ENCODE data around the gene NMNAT1. TPM values are rescaled to one million over a fixed set of nuclear protein-coding genes. Genes with fewer than 3 reads are reported as not detected.

NMNAT1 gene
- total RNA-seq, 1 donor from 2014 or later: 11.0 TPM

DNA sequence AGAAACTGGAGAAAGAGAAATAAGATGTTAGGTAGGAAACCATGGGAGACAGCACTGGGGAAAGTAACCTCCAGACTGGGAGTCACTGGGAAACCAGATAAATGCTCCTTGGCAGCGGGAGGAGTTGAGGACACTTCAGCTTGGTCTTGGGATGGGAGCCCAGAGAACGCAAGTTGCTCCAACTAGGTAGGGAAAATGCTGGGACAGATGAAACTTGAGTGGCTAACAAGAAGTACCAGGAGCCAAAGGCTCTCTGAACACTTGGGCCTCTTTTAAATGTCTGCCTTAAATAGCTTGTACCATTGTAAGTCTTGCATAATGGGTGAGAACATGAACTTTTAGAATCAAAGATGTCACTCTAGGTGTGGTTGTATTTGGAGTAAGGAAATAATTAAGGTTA is 3.0 kb downstream of the NMNAT1 start:
- Histone ChIP-seq H2AFZ (ENCODE audit: low read depth, low read length) (no peak overlapping the region), H4K20me1 (ENCODE audit: insufficient read depth, low read length) (no peaks in the 10 kb centered on the region), H3K9ac (ENCODE audit: low read length) (no peak overlapping the region), H3K79me2 (ENCODE audit: insufficient read depth, low read length) (peaks cover 10% of the 10 kb centered on the region), H3K9me3 (ENCODE audit: insufficient read depth, low read depth, low read length) (no peaks in the 10 kb centered on the region), H3K4me2 (ENCODE audit: low read length) (no peak overlapping the region), H3K27me3 (ENCODE audit: insufficient read depth, low read length) (no peaks in the 10 kb centered on the region), H3K4me1 (ENCODE audit: insufficient read depth, low read length) (no peaks in the 10 kb centered on the region), H3K36me3 (ENCODE audit: insufficient read depth, low read length) (no peaks in the 10 kb centered on the region), H3K27ac (ENCODE audit: low read depth, low read length) (no peak overlapping the region), H3K4me3 (ENCODE audit: insufficient read depth, low read depth, low read length) (no peak overlapping the region)
- peaks cover 8% of the 10 kb centered on the region for H3K4me1 Mint-ChIP-seq (ENCODE audit: low read depth, unreplicated experiment)
- no peaks in the 10 kb centered on the region for H3K27me3 Mint-ChIP-seq (ENCODE audit: low read depth, unreplicated experiment)
- no peak overlapping the region for H3K27ac Mint-ChIP-seq (ENCODE audit: unreplicated experiment)
- DNase-seq (ENCODE audit: low read depth) (no peak), FAIRE-seq (no peak)
- H3K36me3 Mint-ChIP-seq (ENCODE audit: low read depth, unreplicated experiment): peaks cover 5% of the 10 kb centered on the region
- H3K4me3 Mint-ChIP-seq (ENCODE audit: unreplicated experiment): no peak overlapping the region
- no peaks in the 10 kb centered on the region for H3K9me3 Mint-ChIP-seq (ENCODE audit: unreplicated experiment)
- TF ChIP-seq EZH2 (IDR thresholded peaks at IDR 0.05; ENCODE audit: insufficient read depth, low read length): no peak
- TF ChIP-seq, protein P1, sequence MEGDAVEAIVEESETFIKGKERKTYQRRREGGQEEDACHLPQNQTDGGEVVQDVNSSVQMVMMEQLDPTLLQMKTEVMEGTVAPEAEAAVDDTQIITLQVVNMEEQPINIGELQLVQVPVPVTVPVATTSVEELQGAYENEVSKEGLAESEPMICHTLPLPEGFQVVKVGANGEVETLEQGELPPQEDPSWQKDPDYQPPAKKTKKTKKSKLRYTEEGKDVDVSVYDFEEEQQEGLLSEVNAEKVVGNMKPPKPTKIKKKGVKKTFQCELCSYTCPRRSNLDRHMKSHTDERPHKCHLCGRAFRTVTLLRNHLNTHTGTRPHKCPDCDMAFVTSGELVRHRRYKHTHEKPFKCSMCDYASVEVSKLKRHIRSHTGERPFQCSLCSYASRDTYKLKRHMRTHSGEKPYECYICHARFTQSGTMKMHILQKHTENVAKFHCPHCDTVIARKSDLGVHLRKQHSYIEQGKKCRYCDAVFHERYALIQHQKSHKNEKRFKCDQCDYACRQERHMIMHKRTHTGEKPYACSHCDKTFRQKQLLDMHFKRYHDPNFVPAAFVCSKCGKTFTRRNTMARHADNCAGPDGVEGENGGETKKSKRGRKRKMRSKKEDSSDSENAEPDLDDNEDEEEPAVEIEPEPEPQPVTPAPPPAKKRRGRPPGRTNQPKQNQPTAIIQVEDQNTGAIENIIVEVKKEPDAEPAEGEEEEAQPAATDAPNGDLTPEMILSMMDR (IDR thresholded peaks at IDR 0.05; ENCODE audit: insufficient read depth, low read depth, low read length): no peak

DNA sequence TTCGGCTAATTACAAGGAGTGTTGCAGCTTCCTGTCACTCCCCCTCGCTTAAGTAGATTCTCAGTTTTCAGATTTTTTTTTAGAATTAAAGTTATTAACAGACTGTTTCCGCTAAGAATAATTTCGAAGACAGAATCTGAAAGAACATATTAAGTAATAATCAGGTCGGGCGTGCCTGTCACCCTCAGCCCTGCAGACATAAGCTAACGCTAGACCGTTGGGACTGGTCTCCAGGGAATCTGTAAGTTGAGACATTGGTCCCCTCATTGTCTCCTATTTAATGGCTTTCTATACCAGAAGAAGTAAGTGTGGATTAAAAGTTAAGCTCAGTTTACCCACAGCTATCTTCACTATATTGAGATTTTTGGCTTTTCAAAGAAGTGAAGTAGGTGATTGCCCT is 14.5 kb downstream of the NMNAT1 start:
- no peaks in the 10 kb centered on the region for H3K27me3 ChIP-seq (ENCODE audit: insufficient read depth, low read length)
- DNase-seq (ENCODE audit: low read depth) (no peak), FAIRE-seq (no peak)
- TF ChIP-seq, protein P1 (IDR thresholded peaks at IDR 0.05; ENCODE audit: insufficient read depth, low read depth, low read length): no peak
- no peak for TF ChIP-seq EZH2 (IDR thresholded peaks at IDR 0.05; ENCODE audit: insufficient read depth, low read length)
- no peaks in the 10 kb centered on the region for H3K36me3 Mint-ChIP-seq (ENCODE audit: low read depth, unreplicated experiment)
- no peaks in the 10 kb centered on the region for H3K9me3 Mint-ChIP-seq (ENCODE audit: unreplicated experiment)
- H3K9ac ChIP-seq (ENCODE audit: low read length): no peak overlapping the region
- H3K4me3 ChIP-seq (ENCODE audit: insufficient read depth, low read depth, low read length): no peak overlapping the region
- H3K4me1 Mint-ChIP-seq (ENCODE audit: low read depth, unreplicated experiment): peaks cover 6% of the 10 kb centered on the region
- H3K4me3 Mint-ChIP-seq (ENCODE audit: unreplicated experiment): no peak overlapping the region
- H4K20me1 ChIP-seq (ENCODE audit: insufficient read depth, low read length): no peaks in the 10 kb centered on the region
- H3K4me1 ChIP-seq (ENCODE audit: insufficient read depth, low read length): no peaks in the 10 kb centered on the region
- H3K79me2 ChIP-seq (ENCODE audit: insufficient read depth, low read length): no peaks in the 10 kb centered on the region
- no peaks in the 10 kb centered on the region for H3K9me3 ChIP-seq (ENCODE audit: insufficient read depth, low read depth, low read length)
- H3K27ac Mint-ChIP-seq (ENCODE audit: unreplicated experiment): no peak overlapping the region
- no peak overlapping the region for H3K27ac ChIP-seq (ENCODE audit: low read depth, low read length)
- no peak overlapping the region for H3K4me2 ChIP-seq (ENCODE audit: low read length)
- H2AFZ ChIP-seq (ENCODE audit: low read depth, low read length): no peak overlapping the region
- no peaks in the 10 kb centered on the region for H3K27me3 Mint-ChIP-seq (ENCODE audit: low read depth, unreplicated experiment)
- no peaks in the 10 kb centered on the region for H3K36me3 ChIP-seq (ENCODE audit: insufficient read depth, low read length)

DNA sequence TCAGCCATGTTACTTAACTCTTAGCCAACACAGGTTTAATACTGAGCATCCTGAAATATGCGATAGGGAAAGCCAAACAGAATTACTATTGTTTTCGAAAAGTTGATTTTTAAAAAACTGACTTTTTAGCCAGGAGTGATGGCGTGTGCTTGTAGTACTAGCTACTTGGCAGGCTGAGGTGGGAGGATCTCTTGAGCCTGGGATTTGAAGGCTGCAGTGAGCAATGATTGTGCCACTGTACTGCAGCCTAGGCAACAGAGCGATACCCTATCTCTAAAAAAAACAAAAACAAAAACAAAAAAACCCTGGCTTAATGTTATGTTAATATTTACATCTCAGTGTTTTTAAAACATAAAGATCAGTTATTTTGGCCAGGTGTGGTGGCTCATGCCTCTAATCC is 16.7 kb downstream of the NMNAT1 start:
- Histone ChIP-seq H3K4me2 (ENCODE audit: low read length) (no peak overlapping the region), H3K36me3 (ENCODE audit: insufficient read depth, low read length) (no peaks in the 10 kb centered on the region), H3K27ac (ENCODE audit: low read depth, low read length) (no peak overlapping the region), H3K27me3 (ENCODE audit: insufficient read depth, low read length) (no peaks in the 10 kb centered on the region), H3K9me3 (ENCODE audit: insufficient read depth, low read depth, low read length) (no peaks in the 10 kb centered on the region), H3K9ac (ENCODE audit: low read length) (no peak overlapping the region), H4K20me1 (ENCODE audit: insufficient read depth, low read length) (no peaks in the 10 kb centered on the region), H3K4me3 (ENCODE audit: insufficient read depth, low read depth, low read length) (no peak overlapping the region), H3K4me1 (ENCODE audit: insufficient read depth, low read length) (no peaks in the 10 kb centered on the region), H3K79me2 (ENCODE audit: insufficient read depth, low read length) (no peaks in the 10 kb centered on the region), H2AFZ (ENCODE audit: low read depth, low read length) (no peak overlapping the region)
- TF ChIP-seq EZH2 (IDR thresholded peaks at IDR 0.05; ENCODE audit: insufficient read depth, low read length): no peak
- TF ChIP-seq, protein P1 (IDR thresholded peaks at IDR 0.05; ENCODE audit: insufficient read depth, low read depth, low read length): no peak
- FAIRE-seq: no peak
- Mint-ChIP-seq H3K4me3 (ENCODE audit: unreplicated experiment) (no peak overlapping the region), H3K9me3 (ENCODE audit: unreplicated experiment) (no peaks in the 10 kb centered on the region), H3K27me3 (ENCODE audit: low read depth, unreplicated experiment) (no peaks in the 10 kb centered on the region), H3K4me1 (ENCODE audit: low read depth, unreplicated experiment) (peaks cover 6% of the 10 kb centered on the region), H3K27ac (ENCODE audit: unreplicated experiment) (no peak overlapping the region), H3K36me3 (ENCODE audit: low read depth, unreplicated experiment) (no peaks in the 10 kb centered on the region)
- DNase-seq (ENCODE audit: low read depth): no peak

All from astrocyte (in vitro differentiated cells and primary cell).